DMS79 treated with DMSO at 0.1 percent for 48 hours (cell line): ENCODE measurements around the gene FAIM2.
"Not testable (repeated sequence)": the region's sequence is repeated elsewhere in the genome, so short reads cannot be mapped to it uniquely, and the experiment has no call there.

Experiments
- DNase-seq: peaks from one replicate; lab custom pipeline; 2025; lab: John Stamatoyannopoulos, UW

Gene FAIM2

DNA sequence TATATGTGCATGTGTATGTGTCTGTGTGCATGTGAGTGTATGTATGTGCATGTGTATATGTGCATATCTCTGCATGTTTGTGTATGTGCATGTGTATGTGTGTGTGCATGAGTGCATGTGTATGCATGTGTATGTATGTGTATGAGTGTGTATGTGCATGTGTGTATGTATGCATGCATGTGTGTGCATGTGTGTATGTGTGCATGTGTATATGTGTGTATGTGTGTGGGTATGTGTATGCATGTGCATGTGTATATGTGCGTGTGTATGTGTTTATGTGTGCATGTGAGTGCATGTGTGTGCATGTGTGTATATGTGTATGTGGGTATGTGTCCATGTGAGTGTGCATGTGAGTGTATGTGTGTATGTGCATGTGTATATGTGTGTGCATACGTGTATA is 24.6 kb downstream of the FAIM2 start:
- not testable (repeated sequence) for DNase-seq

DNA sequence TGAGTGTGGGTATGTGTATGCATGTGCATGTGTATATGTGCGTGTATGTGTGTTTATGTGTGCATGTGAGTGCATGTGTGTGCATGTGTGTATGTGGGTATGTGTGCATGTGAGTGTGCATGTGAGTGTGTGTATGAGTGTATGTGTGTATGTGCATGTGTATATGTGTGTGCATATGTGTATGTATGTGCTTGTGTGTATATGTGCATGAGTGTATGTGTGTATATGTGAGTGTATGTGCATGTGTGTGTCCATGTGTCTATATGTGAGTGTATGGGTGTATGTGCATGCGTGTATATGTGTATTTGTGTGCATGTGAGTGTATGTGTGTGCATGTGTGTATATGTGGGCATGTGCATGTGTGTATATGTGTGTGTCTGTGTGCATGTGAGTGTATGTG is 25.7 kb downstream of the FAIM2 start:
- no peak for DNase-seq

DNA sequence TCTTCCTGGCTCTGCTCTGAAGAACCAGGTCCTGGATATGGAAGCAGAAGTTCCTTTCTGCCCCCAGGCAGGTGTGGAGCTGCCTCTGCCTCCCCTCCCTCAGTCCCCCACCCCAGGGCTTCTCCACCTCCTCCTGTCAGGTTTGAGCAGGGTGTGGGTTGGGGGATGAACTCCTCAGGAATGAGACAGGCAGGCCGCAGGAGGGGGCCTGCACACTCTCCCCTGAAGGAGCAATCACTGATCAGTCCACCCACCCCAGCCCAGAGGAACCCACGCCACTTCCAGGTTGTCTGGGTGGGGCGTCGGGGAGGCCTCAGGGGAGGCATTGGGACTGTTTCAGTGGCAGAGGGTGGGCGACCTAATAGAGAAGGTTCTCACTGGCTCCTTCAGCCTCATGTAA is 26.6 kb downstream of the FAIM2 start:
- DNase-seq: no peak

DNA sequence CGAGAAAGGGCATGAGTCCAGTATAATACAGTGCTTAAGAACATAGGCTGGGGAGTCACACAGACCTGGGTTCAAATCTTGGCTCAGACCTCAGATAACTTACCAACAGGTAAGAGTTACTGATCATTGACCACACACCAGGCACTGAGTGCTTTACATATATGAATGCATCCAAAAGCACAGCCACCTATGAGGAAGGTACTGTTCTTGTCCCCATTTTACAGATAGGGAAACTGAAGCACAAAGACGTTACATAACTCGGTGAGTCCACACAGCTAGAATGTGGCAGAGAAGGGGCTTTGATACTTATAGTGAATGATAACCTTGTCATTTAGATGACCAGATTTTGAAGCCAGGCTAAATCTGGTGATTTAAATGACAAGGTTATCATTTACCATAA is 27.6 kb downstream of the FAIM2 start:
- no peak for DNase-seq

DNA sequence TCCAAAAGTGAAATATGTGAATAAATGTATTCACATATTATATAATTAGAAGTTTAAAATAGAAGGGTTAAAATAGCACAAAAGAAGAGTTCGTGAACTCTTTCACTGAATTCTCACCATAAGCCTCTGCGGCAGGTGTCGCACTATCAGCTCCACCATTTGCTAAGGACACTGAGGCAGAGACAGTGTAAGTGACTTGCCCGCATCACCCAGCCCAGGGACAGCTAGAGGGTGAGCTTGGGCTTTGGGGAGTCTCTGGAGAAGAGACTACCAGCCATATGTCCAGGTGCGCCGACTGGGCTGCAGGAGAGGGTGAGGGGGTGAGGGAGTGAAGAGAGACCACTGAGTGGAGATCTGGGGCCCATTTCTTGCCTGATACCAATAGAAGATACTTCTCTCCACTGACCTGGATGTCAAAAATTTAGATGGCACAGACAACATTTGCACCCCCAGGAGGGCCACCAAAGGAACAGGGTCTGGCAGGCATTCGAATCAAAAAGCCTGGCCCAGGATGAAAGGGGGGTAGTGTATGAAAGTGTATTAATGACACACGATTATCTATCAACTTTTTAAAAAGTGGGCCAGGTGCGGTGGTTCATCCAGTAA is 28.5 kb downstream of the FAIM2 start:
- no peak for DNase-seq

DNA sequence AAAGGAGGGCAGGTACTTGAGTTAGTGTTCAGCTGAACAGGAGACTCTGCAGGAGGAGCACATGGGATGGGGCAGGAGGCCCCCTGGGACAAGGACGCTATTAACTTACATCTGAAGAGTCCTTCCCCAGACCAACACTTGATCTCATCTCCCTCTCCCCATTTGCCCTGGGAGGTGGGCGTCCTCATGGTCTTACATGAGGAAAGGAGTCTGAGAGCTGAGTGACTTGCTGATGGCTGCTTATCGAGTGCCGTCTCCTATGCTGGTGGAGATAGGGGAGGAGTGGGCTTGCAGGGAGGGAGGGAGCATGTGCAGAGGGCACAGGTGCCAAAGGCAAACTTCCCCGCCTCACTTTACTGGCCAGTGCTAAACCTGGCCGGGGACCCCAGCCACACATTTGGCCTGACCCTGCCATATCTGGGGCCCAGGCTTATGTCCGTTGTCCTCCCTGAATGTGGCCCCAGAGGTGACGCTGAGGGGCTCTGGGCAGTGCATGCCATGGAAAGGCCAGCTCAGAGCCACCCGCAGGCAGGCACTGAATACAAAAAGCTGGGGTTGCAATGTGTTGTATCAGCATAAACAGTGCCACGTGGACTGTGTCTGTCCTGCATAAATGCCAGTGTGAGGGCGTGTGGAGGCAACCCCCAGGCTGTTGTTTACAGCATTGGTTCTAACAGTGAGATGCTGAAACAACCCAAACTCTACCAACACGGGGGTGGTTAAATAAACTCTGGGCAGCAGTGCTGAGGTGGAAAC is 29.4 kb downstream of the FAIM2 start:
- no peak for DNase-seq

DNA sequence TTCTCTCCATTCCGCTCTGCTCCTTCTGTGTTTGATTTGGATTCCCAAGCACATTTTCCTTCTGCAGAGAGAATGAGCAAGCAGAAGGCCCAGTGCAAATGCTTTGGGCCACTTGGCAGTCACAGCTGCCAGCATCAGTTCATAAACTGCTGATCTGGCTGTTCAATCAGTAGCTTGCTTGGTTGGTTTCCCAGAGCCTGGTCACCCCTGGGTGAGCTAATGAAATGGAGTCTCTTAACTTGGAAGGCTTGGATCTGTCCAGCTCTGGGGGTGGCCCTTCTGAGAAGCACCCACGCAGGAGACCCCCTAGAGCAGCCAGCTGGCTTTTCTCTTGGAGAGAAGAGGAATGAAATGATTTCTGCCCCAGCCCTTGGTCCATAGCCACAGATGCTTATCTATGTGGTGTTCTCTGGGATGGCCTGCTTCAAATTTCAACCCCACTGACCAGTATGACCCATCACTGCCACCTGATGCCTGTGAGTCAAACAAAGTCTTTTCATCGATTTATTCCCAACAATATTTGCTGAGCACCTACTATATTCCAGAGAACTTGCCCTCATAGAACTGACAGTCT is 30.3 kb downstream of the FAIM2 start:
- peak; percentile 35 for DNase-seq

DNA sequence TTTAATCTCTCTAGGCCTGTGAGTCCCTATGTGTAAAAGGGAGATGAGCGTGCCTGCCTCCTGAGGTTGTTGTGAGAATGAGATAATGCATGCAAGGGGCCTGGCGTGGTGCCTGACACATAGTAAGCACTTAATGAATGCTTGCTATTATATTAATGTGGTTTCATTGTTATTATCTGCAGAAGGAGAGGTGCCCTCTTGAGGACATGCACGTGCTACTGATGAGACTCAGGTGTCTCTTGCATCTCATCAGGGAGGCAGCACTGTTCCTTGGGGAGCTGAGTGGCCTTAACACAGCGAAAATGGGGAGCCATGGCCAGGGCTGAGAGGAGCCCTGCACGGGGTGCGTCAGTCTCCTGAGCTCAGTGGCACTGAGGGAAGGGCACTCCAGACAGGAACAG is 30.9 kb downstream of the FAIM2 start:
- peak; percentile 7 for DNase-seq

DNA sequence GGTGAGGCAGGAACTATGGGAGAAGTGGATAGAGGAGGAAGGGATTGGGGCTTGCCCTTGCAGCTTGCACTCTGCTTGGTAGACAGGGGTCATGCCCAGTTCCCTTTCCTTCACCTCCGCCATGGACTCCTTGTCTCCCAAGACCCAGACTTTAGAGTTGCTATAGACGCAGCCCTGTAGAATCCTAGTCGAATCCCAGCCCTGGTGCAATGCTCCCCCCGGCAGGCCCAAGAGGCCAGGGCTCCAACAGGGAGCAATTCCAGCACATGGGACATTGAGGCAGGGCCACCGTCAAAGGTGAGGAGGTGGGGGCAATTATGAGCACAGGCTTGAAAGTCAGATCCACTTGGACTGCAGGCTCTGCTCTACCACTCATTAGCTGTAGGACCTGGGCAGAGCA is 31.3 kb downstream of the FAIM2 start:
- no peak for DNase-seq

DNA sequence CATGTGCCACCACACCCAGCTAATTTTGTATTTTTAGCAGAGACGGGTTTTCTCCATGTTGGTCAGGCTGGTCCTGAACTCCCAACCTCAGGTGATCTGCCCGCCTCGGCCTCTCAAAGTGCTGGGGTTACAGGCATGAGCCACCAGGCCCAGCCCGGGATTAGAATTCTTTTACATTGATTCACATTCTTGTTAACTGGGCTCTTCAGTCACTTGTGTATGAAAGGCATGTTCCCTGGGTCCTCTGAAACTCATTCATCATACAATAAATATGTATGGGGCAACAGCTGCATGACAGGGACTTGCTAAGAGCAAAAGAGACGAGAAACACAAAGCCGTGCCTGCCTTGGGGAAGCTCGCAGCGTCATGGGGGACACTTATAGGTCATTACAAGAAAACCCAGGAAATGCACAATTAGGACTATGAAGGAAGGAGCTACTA is 31.9 kb downstream of the FAIM2 start:
- not testable (repeated sequence) for DNase-seq

DNA sequence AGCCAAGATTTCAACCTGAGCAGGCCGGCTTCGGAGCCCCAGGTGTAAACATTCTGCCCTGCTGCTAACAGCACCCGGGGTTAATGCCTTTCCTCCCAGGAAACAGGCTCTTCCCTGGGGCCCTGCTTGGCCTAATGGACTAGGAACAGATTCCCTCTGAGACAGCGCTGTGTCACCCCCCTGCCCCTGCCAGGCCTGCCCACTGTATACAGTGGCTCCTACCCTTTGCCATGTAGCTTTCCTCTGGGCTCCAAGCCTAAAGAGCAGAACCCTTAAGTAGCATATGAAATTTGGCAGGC is 32.5 kb downstream of the FAIM2 start:
- no peak for DNase-seq

DNA sequence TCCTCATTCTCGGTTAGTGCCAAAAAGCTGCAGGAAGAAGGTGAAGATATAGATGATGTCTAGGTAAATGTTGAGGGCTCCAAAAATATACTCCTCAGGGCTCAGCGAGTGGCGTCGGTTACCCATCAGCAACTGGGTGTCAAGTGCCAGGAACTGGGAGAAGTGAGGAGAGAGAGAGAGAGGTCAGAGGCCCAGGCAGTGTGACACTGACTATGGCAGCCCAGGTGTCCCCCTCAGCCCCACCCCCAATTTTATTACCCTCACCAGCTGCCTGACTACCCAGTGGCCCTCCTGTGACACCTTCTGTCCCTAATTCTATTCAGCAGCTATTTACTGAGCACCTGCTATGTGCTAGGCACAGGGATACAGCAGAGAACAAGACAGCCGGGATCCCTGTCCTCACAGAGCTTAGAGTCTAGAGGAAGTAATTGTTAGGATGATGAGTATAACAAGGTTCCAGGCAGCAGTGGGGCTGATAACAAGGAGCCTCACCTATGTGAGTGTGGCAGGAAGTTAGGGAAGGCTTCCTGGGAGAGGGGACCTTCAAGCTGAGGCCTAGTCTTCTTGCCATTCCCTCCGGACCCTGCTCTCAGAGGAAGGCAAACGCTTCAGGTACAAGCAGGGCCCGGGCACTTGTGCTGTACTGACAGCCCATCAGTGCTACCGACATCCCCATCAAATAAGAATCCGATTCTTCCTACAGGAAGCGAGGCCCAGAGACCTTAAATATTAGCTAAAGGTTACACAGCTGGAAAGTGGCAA is 33.0 kb downstream of the FAIM2 start:
- DNase-seq: no peak

DNA sequence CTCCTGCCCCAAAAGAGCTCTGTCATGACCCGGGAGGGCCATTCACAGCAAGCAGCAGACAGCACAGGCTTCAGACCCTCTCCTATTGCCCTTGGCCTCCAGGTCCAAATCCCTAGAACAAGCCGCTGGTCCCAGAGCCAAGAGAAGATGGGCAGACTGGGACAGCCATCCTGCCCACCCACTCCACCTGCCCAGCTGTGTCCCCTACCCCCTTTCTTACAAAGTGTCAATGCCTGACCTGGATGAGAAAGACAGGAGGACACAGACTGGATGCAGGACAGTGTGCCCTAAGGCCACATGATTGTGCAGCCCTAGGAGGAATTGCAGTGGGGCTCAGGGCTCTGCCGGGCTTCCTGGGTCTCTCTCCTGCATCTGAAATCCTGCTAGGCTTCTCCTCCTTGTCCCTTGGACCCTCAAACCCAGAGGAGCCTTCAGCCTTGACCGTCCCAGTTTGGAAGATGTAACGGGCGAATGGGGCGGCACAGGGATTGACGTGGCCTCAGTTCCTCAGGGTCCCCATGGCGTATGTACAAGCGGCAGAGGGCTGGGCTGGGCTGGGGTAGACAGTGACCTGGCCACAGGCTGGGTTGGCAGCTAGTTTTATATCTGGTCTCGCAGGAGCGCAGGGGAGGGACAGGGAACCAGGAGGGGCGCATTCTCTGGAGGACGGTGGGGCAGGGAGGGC is 33.7 kb downstream of the FAIM2 start:
- DNase-seq: no peak

DNA sequence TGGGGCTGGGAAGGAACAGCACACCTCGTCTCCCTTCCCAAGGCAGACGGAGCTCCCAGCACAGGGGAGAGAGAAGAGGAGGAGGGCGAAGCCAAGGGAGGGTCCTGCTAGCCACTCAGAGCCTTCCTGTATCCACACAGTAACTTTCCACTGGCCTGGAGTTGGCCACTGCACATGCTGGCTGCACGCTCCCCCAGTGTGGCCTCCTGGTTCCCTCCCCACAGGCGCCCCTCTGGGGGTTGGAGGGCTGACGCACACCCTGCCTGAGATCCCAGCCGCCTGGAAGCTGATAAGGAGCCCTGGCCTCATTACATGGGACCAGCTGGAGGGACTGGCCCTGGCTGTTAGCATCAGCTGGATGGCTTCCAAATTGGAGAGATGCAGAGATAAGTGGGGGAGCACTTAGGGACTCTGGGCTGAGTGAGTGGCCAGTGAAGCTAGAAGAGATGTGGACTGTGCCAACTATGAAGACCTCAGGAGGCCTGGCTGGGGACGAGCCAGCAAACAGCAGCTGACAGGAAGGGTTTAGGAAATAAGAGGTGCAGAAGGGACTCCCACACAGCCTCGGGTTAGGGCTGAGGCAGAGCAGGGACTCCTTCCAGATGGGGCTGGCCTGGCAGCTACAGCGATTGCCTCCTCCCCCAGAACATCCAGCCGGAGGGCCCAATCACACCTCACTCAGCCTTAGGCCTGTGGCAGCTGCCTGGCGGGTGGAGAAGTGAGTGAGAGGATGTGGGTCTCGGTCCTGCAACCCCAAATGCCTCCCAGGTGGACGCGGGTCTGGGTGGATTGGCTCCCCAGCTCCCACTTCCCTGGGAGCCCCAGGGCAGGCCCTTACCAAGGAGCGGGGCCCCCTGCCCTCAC is 34.5 kb downstream of the FAIM2 start:
- peak; percentile 99 for DNase-seq

DNA sequence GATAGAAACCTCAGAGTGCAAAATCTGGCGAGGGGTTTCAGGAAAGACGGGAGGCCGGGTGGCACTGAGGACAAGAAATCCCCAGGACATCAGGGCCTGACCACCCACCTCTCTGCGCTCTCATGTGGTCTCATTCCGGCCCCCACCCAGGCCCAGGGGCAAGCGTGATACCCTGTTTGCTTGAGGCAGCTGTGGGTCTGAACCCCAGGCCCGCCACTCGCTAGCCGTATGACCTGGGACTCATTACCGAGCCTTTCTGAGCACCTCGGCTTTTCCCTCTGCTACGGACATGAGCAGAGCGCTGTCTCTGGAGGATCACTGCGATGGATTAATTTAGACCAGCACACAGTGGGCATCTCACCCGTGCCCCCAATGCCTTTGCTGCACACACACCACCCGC is 35.3 kb downstream of the FAIM2 start:
- DNase-seq: no peak

DNA sequence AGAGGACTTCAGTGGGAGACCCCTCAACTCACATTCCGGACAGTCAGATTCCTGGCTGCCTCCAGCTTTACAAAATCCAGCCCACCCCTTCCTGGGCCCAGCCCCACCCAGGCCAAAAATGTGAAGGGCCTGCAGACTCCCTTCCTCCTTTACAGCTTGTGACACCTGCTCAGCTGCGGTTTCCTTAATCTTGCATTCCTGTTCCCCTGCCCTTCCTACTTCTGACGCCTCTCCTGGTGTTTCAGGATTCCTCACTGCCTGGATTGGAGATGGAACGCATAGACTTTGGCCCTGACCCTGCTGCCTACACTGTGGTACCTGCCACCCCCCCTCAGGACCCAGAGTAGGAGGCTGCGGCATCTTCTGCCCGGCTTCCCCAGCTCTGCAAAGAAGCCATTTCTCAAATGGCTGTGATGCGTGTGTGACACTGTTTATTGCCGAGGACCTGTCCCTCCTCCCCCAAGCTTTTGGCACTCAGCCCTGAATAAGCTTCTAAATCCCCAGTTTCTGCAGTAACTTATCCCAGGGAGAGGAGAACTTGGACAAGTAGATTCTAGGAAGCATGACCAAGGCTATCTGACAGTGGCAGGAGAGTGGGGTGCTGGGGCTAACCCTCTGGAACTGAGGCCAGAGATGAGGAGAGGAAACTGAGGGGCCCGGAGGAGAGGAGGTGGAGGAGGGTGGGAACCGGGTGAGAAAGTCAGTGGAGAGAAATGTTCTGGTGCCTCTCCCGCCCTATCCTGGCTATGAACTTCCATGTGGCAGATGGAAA is 35.9 kb downstream of the FAIM2 start:
- DNase-seq: no peak

DNA sequence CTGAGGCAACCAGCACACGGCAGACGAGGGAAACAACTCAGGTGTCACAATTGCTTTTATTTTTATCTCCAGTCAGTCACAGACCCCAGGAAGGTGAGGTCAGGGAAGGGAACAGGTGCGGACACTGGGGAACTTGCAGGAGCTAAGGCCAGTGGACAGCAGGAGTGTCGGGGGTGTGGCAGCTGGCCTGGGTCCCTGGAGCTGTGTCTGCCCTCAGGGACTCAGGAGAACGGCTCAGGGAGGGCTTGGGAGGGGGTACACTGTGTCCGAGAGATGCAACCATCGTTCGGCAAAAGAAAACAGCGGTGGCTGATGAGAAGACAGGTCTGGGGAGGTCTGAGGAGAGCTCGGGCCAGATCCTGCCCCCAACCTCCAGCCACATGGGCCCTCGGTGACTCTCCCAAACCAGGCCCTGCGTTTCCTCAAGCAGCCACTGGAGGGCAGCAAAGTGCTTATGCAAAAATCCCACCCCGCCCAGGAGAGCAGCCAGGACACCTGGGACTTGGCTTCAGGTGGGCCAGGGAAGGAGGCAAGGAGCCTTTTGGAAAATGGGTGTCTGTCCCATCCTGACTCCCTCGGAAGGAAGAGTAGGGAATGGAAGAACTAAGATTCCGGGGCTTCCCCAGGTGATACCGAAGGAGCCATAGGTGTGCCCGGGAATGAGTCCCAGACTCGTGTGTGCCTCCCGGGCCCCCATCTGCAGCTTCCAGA is 36.7 kb downstream of the FAIM2 start:
- peak; percentile 46 for DNase-seq

DNA sequence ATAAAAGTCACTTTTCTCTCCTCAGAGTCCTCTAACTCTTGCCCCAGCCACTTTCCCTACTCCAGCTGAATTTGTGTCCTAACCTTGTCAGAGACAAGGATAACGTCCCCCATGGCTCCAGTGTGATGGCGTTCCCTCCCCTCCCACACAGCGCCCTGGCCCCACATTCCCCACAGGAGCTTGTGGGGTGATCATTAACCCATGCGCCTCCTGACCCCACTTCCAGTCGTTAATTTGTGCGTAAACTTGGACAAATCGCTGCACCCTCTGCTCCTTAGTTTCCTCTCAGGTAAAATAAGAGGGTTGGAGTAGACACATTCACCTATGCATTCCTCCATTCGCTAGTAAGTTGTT is 37.9 kb downstream of the FAIM2 start:
- no peak for DNase-seq

DNA sequence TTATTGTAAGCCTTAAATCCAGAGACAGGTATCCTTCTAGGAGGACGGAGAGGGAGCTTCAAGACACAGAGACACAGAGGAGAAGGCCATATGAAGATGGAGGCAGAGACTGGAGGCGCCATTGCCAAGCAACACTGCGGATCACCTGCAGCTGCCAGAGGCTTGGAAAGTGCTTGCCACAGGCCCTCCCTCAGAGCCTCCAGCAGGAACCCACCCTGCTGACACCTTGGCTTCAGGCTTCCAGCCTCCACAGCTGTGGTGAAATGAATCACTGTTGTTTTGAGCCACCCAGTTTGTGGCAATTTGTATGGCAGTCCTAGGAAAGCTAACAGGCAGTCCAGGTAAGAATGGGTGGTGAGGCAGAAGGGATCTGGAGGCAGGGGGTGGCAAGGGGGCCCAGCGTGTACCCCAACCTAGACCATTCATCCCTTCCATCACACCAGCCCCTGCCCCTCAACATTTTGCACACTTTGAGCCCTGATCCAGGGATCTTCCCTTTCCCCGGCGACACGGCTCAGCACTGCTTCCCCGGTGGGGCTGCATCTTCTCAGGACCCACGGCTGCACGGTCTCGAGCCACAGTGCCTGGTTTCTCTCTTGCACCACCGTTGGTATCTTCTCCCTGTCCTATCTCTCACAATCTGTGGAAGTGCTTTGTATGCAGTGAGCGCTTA is 38.5 kb downstream of the FAIM2 start:
- no peak for DNase-seq

DNA sequence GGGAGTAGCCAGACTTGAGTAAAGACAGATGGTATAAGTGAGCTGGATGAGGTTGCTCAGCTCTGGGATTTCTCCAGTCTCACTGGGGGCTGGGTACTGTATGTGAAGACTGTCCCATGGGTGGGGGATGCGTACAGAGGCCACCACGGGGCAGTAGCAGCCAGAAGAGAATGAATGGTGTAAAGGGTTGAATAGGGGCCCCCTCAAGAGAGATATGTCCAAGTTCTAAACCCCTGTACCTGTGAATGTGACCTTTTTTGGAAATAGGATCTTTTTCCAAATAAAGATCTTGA is 39.0 kb downstream of the FAIM2 start:
- DNase-seq: no peak
